Measurements from ENCODE around the gene OR52E1. TPM values are rescaled to one million over a fixed set of nuclear protein-coding genes. Genes with fewer than 3 reads are reported as not detected.

Gene OR52E1
- total and polyA plus RNA-seq, 3 donors from 2014 or later, result not detected

DNA sequence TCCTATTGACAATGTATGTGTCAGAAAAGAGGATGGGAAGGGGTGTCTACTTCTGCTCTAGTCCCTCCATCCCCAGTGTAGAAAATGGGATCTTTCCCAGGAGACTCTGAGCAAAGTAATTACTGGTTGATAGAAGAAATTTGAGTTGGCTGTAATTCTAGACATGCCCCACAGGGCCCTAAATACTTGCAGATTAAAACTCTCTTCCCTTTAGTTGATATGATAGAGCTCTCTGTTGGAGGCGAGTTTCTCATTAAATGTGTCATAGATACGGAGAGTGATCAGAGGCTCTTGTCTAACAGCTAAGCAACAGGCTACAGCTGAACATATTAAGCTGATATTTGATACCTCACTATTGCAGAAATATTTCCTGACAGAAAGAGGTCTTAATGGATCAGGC is 32.9 kb downstream of the OR52E1 start:
- TF ChIP-seq, protein P1, sequence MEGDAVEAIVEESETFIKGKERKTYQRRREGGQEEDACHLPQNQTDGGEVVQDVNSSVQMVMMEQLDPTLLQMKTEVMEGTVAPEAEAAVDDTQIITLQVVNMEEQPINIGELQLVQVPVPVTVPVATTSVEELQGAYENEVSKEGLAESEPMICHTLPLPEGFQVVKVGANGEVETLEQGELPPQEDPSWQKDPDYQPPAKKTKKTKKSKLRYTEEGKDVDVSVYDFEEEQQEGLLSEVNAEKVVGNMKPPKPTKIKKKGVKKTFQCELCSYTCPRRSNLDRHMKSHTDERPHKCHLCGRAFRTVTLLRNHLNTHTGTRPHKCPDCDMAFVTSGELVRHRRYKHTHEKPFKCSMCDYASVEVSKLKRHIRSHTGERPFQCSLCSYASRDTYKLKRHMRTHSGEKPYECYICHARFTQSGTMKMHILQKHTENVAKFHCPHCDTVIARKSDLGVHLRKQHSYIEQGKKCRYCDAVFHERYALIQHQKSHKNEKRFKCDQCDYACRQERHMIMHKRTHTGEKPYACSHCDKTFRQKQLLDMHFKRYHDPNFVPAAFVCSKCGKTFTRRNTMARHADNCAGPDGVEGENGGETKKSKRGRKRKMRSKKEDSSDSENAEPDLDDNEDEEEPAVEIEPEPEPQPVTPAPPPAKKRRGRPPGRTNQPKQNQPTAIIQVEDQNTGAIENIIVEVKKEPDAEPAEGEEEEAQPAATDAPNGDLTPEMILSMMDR (IDR thresholded peaks at IDR 0.05), result no peak
- TF ChIP-seq POLR2A (IDR thresholded peaks at IDR 0.05), result no peak
- Histone ChIP-seq H3K4me3 (no peak overlapping the region), H3K27me3 (no peaks in the 10 kb centered on the region), H3K4me1 (no peaks in the 10 kb centered on the region), H3K27ac (no peak overlapping the region), H3K36me3 (ENCODE audit: low read depth, missing control alignments) (no peaks in the 10 kb centered on the region), H3K9me3 (no peaks in the 10 kb centered on the region)
- WGBS, 2 donors, result 54% methylated on average over 2 of the region's 2 CpGs
- intact Hi-C loops (cut with DNase I; ENCODE audit: low total_unique reads), result no loop called here
- DNase-seq, result no peak

GRCh38 chr11:5103066-5103465 is 33.7 kb downstream of the OR52E1 start:
- Histone ChIP-seq H3K9me3 (no peaks in the 10 kb centered on the region), H3K27ac (no peak overlapping the region), H3K27me3 (no peaks in the 10 kb centered on the region), H3K4me1 (no peaks in the 10 kb centered on the region), H3K36me3 (ENCODE audit: low read depth, missing control alignments) (no peaks in the 10 kb centered on the region), H3K4me3 (no peak overlapping the region)
- DNase-seq, result no peak
- intact Hi-C loops (cut with DNase I; ENCODE audit: low total_unique reads), result no loop called here
- TF ChIP-seq, protein P1 (IDR thresholded peaks at IDR 0.05), result no peak
- TF ChIP-seq POLR2A (IDR thresholded peaks at IDR 0.05), result no peak

DNA sequence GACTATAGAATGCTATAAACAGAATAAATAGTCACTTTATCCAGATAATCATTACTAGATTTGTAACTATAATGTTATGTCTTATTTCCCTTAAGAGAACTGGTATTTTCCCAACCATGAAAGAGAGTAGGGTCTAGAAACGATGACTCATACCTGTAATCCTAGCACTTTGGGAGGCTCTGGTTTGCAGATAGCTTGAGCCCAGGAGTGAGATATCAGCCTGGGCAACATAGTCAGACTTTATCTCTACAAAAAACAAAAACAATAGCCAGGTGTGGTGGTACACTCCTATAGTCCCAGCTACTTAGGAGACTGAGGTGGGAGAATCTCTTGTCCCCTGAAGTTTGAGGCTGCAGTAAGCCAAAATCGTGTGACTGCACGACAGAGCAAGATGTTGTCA is 37.9 kb downstream of the OR52E1 start:
- Histone ChIP-seq H3K27me3 (no peaks in the 10 kb centered on the region), H3K4me1 (no peaks in the 10 kb centered on the region), H3K9me3 (no peaks in the 10 kb centered on the region), H3K4me3 (no peak overlapping the region), H3K36me3 (ENCODE audit: low read depth, missing control alignments) (no peaks in the 10 kb centered on the region), H3K27ac (no peak overlapping the region)
- WGBS, 2 donors, result 82 to 83% methylated on average over 3 of the region's 3 CpGs
- no peak for DNase-seq
- intact Hi-C loops (cut with DNase I; ENCODE audit: low total_unique reads), result no loop called here
- no peak for TF ChIP-seq POLR2A (IDR thresholded peaks at IDR 0.05)
- TF ChIP-seq, protein P1 (IDR thresholded peaks at IDR 0.05), result no peak

DNA sequence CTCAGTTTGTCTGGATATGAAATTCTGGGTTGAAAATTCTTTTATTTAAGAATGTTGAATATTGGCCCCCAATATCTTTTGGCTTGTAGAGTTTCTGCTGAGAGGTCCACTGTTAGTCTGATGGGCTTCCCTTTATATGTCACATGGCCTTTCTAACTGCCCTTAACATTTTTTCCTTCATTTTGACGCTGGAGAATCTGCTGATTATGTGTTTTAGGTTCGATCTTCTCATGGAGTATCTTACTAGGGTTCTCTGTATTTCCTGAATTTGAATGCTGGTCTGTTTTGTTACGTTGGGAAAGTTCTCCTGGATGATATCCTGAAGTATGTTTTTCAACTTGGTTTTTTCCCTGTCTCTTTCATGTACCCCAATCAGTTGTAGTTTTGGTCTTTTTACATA is 46.0 kb downstream of the OR52E1 start:
- Histone ChIP-seq H3K4me1 (no peaks in the 10 kb centered on the region), H3K36me3 (ENCODE audit: low read depth, missing control alignments) (no peaks in the 10 kb centered on the region), H3K4me3 (no peak overlapping the region), H3K27ac (no peak overlapping the region), H3K9me3 (no peaks in the 10 kb centered on the region), H3K27me3 (no peaks in the 10 kb centered on the region)
- WGBS, 2 donors, result 81 to 91% methylated on average over 3 of the region's 3 CpGs
- intact Hi-C loops (cut with DNase I; ENCODE audit: low total_unique reads), result no loop called here
- no peak for TF ChIP-seq POLR2A (IDR thresholded peaks at IDR 0.05)
- TF ChIP-seq, protein P1 (IDR thresholded peaks at IDR 0.05), result no peak
- no peak for DNase-seq

DNA sequence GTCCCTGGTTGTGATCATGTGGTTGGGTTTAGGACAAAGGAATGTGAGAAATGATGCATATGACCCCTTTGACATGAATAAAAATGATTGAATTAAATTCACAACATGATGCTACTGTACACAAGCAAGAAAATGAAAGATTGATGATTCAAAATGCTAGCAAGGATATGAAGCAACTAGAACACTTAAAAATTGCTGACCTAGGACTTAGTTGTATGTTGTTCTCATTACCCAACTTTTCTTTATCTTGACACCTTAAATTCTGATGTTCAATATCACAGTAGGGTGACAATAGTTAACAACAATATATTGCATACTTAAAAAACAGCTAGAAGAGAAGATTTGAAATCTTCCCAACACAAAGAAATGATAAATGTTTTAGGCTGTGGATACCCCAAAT is 48.2 kb downstream of the OR52E1 start:
- DNase-seq, result no peak
- TF ChIP-seq, protein P1 (IDR thresholded peaks at IDR 0.05), result no peak
- TF ChIP-seq POLR2A (IDR thresholded peaks at IDR 0.05), result no peak
- Histone ChIP-seq H3K4me3 (no peak overlapping the region), H3K27me3 (no peaks in the 10 kb centered on the region), H3K27ac (no peak overlapping the region), H3K4me1 (no peaks in the 10 kb centered on the region), H3K9me3 (no peaks in the 10 kb centered on the region), H3K36me3 (ENCODE audit: low read depth, missing control alignments) (no peaks in the 10 kb centered on the region)
- intact Hi-C loops (cut with DNase I; ENCODE audit: low total_unique reads), result no loop called here
